ENCODE results near the gene TTLL11.

DNA sequence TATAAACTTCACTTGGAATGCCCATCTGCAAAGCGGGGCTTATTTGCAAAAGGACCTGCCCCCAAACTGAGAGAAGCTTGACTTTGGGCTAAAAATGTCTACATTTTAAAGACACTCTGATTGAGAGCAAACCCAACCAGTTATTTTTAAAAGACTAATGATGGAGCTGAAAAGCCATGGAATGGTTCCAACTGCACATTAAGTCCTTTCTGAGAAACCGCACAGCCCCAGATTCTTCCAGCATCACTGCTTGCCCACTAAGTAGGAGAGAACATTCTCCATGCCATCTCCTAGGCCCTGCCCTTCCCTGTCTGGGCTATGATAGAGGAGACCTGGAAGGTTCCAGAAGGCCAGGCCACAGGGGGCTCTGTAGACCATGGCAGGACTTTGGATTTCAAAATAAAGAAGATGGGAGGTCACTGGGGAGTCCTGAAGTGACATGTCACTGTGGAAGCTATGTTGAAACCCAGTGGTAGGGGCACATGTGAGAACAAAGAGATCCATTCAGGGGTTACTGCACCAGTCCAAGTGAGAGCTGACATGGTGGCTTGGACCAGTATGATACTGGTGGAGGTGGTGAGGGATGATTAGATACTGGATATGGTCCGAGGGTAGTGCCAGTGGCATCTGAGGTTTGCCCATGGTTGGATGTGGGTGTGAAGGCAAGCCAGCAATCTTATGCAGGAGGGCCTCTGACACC lies 262.5 kb downstream of the TTLL11 start:
- TF ChIP-seq, protein P1, sequence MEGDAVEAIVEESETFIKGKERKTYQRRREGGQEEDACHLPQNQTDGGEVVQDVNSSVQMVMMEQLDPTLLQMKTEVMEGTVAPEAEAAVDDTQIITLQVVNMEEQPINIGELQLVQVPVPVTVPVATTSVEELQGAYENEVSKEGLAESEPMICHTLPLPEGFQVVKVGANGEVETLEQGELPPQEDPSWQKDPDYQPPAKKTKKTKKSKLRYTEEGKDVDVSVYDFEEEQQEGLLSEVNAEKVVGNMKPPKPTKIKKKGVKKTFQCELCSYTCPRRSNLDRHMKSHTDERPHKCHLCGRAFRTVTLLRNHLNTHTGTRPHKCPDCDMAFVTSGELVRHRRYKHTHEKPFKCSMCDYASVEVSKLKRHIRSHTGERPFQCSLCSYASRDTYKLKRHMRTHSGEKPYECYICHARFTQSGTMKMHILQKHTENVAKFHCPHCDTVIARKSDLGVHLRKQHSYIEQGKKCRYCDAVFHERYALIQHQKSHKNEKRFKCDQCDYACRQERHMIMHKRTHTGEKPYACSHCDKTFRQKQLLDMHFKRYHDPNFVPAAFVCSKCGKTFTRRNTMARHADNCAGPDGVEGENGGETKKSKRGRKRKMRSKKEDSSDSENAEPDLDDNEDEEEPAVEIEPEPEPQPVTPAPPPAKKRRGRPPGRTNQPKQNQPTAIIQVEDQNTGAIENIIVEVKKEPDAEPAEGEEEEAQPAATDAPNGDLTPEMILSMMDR (IDR thresholded peaks at IDR 0.05) = no peak
- no peak for TF ChIP-seq POLR2A (IDR thresholded peaks at IDR 0.05)
